Activated naive CD4-positive, alpha-beta T cell treated with anti-CD3 and anti-CD28 coated beads for 36 hours (primary cell): ENCODE data around the gene LRRC23. TPM values are rescaled to one million over a fixed set of nuclear protein-coding genes. Genes with fewer than 3 reads are reported as not detected.
A peak's percentile ranks its signal among the peaks of the same experiment; 100 is the strongest.

Experiments
- CTCF ChIA-PET: fragments of 350-600 bp; sonication (Branson Sonifier 250); formaldehyde crosslinking; loops from one replicate; lab custom pipeline; 2021; ENCODE audit warnings: antibody characterized with exemption; lab: Charles Lee
- DNase-seq: peaks from one replicate; pipeline ENCODE4 v3.0.0-alpha.2; 2020
- H3K27ac Mint-ChIP-seq: one replicate; pipeline ENCODE4 v1.8.0; 2021; ENCODE audit warnings: mild to moderate bottlenecking, mixed read lengths
- H3K27me3 Mint-ChIP-seq: one replicate; pipeline ENCODE4 v1.8.0; 2021; ENCODE audit warnings: low read depth, mixed read lengths
- H3K36me3 Mint-ChIP-seq: one replicate; pipeline ENCODE4 v1.8.0; 2021; ENCODE audit warnings: low read depth, mixed read lengths
- H3K4me1 Mint-ChIP-seq: one replicate; pipeline ENCODE4 v1.8.0; 2021; ENCODE audit warnings: low read depth, mixed read lengths
- H3K4me3 Mint-ChIP-seq: one replicate; pipeline ENCODE4 v1.8.0; 2021; ENCODE audit warnings: mild to moderate bottlenecking, moderate library complexity, mixed read lengths
- H3K9me3 Mint-ChIP-seq: one replicate; pipeline ENCODE4 v1.8.0; 2021; ENCODE audit warnings: mixed read lengths
- intact Hi-C: fragments of 100-400 bp; cut with micrococcal nuclease; formaldehyde crosslinking; loops from one replicate; pipeline ENCODE4 v1.15.1; 2023
- total RNA-seq, 2 experiments: library from RNA; stranded (reverse); gene quantifications; one replicate each; pipeline ENCODE4 v1.2.3, GENCODE V29; 2021

The LRRC23 gene
- total RNA-seq, 2 experiments from 2014 or later: 6.3 to 6.4 TPM

DNA sequence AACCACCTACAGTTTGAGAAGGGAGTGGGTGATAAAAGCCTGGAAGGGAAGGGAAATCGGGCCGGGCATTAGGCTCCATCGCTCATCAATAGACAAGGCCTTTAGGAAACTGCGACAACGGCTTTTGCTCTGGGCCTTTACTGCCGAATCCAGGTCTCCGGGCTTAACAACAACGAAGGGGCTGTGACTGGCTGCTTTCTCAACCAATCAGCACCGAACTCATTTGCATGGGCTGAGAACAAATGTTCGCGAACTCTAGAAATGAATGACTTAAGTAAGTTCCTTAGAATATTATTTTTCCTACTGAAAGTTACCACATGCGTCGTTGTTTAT lies 38.7 kb downstream of the LRRC23 start:
- H3K4me3 Mint-ChIP-seq: peak overlapping the region; percentile 94
- H3K36me3 Mint-ChIP-seq: peaks cover 17% of the 10 kb centered on the region
- DNase-seq: peak; percentile 89
- no peaks in the 10 kb centered on the region for H3K27me3 Mint-ChIP-seq
- CTCF ChIA-PET: interaction anchor here (0.8 to 11.8 kb wide), 10 partner anchors 18 to 165 kb away, joined by 3 to 397 read pairs (median 4); partner anchors contain the start of genes C1R, C1RL, ENO2 and LPCAT3
- no peaks in the 10 kb centered on the region for H3K9me3 Mint-ChIP-seq
- H3K4me1 Mint-ChIP-seq: peaks cover 40% of the 10 kb centered on the region
- intact Hi-C loops: loop anchor here (1.0 to 5.0 kb wide), 4 partner anchors 52 to 244 kb away; partner anchors contain the start of genes CDCA3, LPCAT3 and PEX5
- peak overlapping the region; percentile 93 for H3K27ac Mint-ChIP-seq

DNA sequence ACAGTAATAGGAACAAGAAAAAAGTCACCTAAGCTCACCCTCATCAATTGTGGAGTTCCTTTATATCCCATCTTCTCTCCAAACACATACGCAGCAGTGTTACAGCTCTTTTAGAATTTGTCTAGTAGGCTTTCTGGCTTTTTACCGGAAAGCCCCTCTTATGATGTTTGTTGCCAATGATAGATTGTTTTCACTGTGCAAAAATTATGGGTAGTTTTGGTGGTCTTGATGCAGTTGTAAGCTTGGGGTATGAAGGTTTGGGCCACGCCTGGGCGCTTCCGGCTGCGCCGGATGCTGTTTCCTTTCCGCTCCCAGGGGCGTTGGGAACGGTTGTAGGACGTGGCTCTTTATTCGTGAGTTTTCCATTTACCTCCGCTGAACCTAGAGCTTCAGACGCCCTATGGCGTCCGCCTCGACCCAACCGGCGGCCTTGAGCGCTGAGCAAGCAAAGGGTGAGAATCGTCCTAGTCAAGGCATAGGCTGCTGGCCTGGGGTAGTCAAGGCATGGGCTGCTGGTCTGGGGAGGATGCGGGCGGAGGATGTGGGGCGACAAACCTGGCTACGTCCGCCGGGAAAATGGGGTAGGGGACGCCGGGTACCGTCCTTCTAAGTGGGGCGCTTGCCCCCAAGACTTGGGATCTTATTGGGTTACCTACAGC lies 39.2 kb downstream of the LRRC23 start, which contains the start of the genes C12orf57 and RNU7-1:
C12orf57 (plus strand) TSS at position 301 of the 659 bp plus-strand sequence; CDS start at position 401, 100 bp downstream.
RNU7-1 (plus strand) TSS at position 95 of the 659 bp plus-strand sequence.
- peak within 1 kb of the TSS; percentile 94 for H3K4me3 Mint-ChIP-seq
- DNase-seq: peak; percentile 85
- no peaks in the 10 kb centered on the region for H3K27me3 Mint-ChIP-seq
- peaks cover 45% of the 10 kb centered on the region for H3K4me1 Mint-ChIP-seq
- intact Hi-C loops: loop anchor here (1.0 to 5.0 kb wide), 13 partner anchors 9 to 243 kb away; partner anchors contain the start of genes C1R, CDCA3, EMG1 and LPCAT3
- peaks cover 18% of the 10 kb centered on the region for H3K36me3 Mint-ChIP-seq
- H3K27ac Mint-ChIP-seq: peak within 1 kb of the TSS; percentile 93
- CTCF ChIA-PET: interaction anchor here (0.7 to 11.8 kb wide), 14 partner anchors 8 to 167 kb away, joined by 3 to 397 read pairs (median 4); partner anchors contain the start of genes C1R, C1RL, ENO2 and LPCAT3
- H3K9me3 Mint-ChIP-seq: no peaks in the 10 kb centered on the region

DNA sequence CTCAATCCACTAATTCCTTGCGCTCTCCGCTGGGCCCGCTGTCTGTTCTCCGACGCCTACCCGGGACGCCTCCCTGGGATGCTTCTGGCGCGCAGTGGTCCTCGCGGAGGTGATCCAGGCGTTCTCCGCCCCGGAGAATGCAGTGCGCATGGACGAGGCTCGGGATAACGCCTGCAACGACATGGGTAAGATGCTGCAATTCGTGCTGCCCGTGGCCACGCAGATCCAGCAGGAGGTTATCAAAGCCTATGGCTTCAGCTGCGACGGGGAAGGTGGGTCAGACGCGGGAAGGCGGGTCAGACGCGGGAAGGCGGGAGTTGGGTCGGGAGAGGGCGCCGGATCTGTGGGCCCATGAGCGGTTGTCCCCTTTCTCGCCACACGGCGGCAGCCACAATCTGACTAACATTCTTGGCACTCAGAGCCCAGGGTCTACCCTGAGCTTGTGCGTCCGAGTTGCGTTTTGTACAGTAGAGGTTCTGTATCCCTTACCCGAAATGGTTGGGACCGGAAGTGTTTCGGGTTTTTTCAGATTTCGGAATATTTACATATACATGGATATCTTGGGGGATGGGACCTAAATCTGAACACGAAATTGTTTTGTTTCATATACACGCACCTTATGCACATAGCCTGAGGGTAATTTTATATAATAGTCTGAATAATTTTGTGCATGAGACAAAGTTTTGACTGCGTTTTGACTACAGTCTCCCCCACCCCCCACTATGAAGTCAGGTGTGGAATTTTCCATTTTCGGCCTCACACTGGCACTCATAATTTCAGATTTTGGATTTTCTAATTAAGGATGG lies 40.0 kb downstream of the LRRC23 start:
- Mint-ChIP-seq H3K27ac (peak overlapping the region; percentile 93), H3K4me3 (peak overlapping the region; percentile 94), H3K36me3 (peaks cover 18% of the 10 kb centered on the region), H3K9me3 (no peaks in the 10 kb centered on the region), H3K27me3 (no peaks in the 10 kb centered on the region), H3K4me1 (peaks cover 49% of the 10 kb centered on the region)
- CTCF ChIA-PET: interaction anchor here (0.7 to 11.8 kb wide), 16 partner anchors 8 to 167 kb away, joined by 3 to 397 read pairs (median 3); partner anchors contain the start of genes C1R, C1RL, ENO2 and LPCAT3
- intact Hi-C loops: loop anchor here (1.0 to 5.0 kb wide), 10 partner anchors 9 to 243 kb away; partner anchors contain the start of genes C1R, EMG1, LRRC23 and PEX5
- peak; percentile 96 for DNase-seq

DNA sequence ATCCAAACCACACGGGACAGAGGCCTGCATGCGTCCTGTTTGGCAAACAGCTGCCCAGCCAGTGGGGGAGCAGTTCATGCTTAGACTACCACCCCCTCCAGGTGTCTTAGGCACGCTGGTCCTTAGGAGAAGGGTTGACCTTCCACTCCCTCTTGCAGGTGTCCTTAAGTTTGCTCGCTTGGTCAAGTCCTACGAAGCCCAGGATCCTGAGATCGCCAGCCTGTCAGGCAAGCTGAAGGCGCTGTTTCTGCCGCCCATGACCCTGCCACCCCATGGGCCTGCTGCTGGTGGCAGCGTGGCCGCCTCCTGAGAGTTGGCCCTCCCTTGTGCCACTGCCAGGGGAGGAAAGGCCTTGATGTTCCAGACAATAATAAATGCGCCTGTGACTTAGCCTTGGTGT lies 41.0 kb downstream of the LRRC23 start:
- H3K36me3 Mint-ChIP-seq: peaks cover 15% of the 10 kb centered on the region
- peaks cover 59% of the 10 kb centered on the region for H3K4me1 Mint-ChIP-seq
- CTCF ChIA-PET: interaction anchor here (0.8 to 11.8 kb wide), 9 partner anchors 7 to 163 kb away, joined by 3 to 397 read pairs (median 7); partner anchors contain the start of genes C1RL and SPSB2
- no peaks in the 10 kb centered on the region for H3K27me3 Mint-ChIP-seq
- intact Hi-C loops: loop anchor here (2.0 kb wide), 1 partner anchor 41 kb away; the partner anchor contains the start of gene LRRC23
- peak overlapping the region; percentile 94 for H3K4me3 Mint-ChIP-seq
- no peaks in the 10 kb centered on the region for H3K9me3 Mint-ChIP-seq
- H3K27ac Mint-ChIP-seq: peak overlapping the region; percentile 93
- no peak for DNase-seq

DNA sequence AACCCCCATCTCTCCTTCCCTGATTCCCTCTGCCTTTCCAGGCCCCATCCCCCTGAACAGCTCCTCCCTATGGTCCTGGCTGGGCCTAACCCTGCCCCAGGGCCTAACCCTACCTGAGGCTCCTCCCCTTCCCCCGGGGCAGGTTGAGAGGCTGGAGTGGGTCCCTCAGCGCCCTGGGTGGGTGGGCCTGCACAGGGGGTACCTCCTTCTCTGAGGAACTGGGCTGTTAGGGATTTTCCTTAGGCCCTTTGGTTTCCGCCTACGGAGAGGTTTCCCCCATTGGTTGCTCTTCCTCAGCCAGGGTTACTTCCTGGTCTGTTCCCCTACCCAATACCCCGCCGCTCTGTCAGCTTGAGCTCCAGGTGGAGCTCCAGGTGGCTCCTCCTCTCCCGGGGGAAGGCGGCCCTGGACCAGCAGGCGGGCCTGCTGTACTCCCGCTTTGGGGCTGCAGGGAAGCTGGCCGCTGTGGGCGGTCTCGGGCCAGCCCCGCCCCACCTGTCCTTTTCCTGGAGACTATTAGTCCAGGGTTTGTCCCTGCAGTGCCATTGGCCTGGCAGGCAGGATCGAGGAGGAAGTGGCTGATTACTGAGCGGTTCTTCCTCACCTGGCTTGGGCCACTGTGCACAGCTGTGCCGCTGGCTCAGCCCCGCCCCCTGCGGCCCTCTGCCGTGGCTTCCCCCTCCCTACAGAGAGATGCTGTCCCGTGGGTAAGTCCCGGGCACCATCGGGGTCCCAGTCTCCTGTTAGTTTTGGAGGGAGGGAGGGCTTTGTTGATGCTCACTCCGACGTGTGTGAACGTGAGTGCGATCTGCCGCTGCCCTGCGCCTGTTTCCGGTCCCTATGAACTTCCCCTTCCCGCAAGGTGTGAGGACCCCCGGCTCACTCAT lies 41.7 kb downstream of the LRRC23 start:
- DNase-seq: peak; percentile 88
- intact Hi-C loops: no loop called here
- Mint-ChIP-seq H3K4me3 (peak overlapping the region; percentile 94), H3K36me3 (peaks cover 14% of the 10 kb centered on the region), H3K27me3 (no peaks in the 10 kb centered on the region), H3K27ac (peak overlapping the region; percentile 93), H3K9me3 (no peaks in the 10 kb centered on the region), H3K4me1 (peaks cover 61% of the 10 kb centered on the region)
- CTCF ChIA-PET: interaction anchor here (0.8 to 11.8 kb wide), 10 partner anchors 8 to 166 kb away, joined by 3 to 397 read pairs (median 8); partner anchors contain the start of genes C1RL and SPSB2

DNA sequence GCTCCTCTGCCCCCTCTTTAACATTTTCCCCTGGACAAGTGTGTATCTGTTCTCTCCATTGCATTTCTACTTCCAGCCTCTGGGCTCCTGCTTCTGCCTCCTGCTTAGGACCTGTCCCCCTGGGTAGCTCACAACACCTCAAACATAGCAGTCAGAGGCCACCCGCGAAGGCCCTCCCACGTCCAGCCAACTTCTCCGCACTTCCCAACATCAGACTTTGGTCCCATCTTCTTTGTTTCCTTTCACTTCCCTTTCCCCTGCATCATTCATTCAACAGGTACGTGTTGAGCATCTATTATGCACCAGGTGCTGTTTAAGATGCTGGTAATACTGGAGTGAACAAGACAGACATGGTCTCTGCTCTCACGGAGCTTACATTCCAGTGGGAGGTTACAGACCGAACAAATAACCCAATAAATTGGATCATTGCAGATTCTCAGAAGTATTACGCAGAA lies 42.3 kb downstream of the LRRC23 start:
- CTCF ChIA-PET: interaction anchor here (0.9 to 11.8 kb wide), 9 partner anchors 9 to 166 kb away, joined by 3 to 397 read pairs (median 8); partner anchors contain the start of genes C1RL and SPSB2
- peaks cover 61% of the 10 kb centered on the region for H3K4me1 Mint-ChIP-seq
- DNase-seq: no peak
- H3K9me3 Mint-ChIP-seq: no peaks in the 10 kb centered on the region
- peak overlapping the region; percentile 94 for H3K4me3 Mint-ChIP-seq
- H3K27me3 Mint-ChIP-seq: no peaks in the 10 kb centered on the region
- intact Hi-C loops: no loop called here
- H3K36me3 Mint-ChIP-seq: peaks cover 19% of the 10 kb centered on the region
- H3K27ac Mint-ChIP-seq: peak overlapping the region; percentile 93

DNA sequence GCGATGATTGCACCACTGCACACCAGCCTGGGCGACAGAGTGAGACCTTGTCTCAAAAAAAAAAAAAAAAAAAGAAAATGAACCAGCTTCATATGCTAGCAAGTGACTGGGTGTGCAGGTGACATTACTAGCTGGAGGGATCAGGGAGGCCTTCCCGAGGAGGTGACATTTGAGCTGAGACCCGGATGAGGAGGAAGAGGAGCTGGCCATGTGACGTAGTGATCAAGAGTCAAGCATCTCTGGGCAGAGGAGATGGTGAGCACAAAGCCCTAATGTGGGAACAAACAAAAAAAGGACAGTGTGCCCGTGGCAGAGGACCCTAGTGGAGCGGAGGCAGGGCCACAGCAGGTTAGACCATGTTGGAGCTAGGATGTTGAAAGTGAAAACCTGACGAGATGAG lies 43.0 kb downstream of the LRRC23 start:
- H3K27ac Mint-ChIP-seq: peak overlapping the region; percentile 93
- H3K4me1 Mint-ChIP-seq: peaks cover 57% of the 10 kb centered on the region
- DNase-seq: peak; percentile 12
- intact Hi-C loops: no loop called here
- CTCF ChIA-PET: interaction anchor here (0.9 to 11.8 kb wide), 6 partner anchors 9 to 165 kb away, joined by 3 to 397 read pairs (median 6); partner anchors contain the start of gene SPSB2
- H3K4me3 Mint-ChIP-seq: peak overlapping the region; percentile 94
- no peaks in the 10 kb centered on the region for H3K27me3 Mint-ChIP-seq
- H3K9me3 Mint-ChIP-seq: no peaks in the 10 kb centered on the region
- H3K36me3 Mint-ChIP-seq: peaks cover 24% of the 10 kb centered on the region

DNA sequence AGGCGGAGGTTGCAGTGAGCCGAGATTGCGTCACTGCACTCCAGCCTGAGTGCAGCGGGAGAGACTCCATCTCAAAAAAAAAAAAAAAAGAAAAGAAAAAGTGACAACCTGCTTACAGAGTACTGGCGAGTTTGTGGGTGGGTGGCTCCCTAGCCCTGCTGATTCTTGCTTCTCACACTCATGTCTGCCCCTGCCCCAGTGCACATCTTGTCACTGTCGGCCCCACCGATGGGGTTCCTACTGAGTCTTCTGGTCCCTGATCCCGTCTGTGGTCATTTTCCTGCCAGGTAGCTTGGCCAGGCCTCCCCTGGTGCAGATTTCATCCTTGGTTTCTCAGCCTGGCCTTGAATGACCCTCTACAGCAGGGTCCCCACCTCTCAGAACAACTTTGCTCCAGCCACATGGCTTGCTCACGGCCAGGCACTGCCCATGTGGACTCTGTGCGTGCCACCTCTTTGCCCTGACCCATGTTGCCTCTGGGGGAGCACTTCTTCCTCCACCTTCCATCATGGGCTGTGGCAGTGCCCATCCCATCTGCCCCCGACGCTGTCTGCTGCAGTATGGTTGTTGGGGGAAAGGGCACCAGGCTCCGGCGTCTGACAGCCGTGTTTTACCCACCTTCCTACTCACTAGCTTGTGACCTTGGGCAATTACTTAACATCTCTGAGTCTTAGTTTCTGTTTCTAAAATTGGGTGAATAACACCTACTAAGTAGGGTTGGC lies 44.4 kb downstream of the LRRC23 start:
- DNase-seq: peak; percentile 48
- Mint-ChIP-seq H3K27me3 (no peaks in the 10 kb centered on the region), H3K4me1 (peaks cover 56% of the 10 kb centered on the region), H3K27ac (peak overlapping the region; percentile 93), H3K9me3 (no peaks in the 10 kb centered on the region), H3K4me3 (peak overlapping the region; percentile 72), H3K36me3 (peaks cover 39% of the 10 kb centered on the region)
- intact Hi-C loops: no loop called here
- CTCF ChIA-PET: interaction anchor here (0.6 to 11.8 kb wide), 8 partner anchors 11 to 197 kb away, joined by 3 to 397 read pairs (median 4); partner anchors contain the start of gene LPCAT3

DNA sequence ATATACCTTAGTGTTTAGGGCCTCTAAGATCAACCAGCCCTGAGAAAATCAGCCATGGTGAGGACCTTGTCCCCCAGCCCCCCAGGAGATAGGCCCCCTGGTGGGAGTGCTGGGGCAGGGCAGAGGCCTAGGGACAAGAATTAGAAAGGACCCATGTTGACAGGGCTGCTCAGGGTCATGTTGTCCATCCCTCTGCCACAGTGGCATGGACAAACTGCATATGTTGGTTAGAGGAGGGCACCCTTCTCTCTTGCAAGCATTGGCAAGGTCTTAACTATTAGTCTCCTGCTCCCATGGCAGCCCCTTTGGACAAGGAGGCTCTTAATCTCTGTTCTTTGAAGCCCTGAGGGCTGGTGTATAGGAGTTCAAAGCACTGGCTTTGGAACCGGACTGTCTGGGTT lies 45.8 kb downstream of the LRRC23 start:
- intact Hi-C loops: loop anchor here (5.0 to 10.0 kb wide), 5 partner anchors 78 to 1134 kb away; partner anchors contain the start of genes CD27, CD4, GAPDH and NECAP1
- H3K27me3 Mint-ChIP-seq: no peaks in the 10 kb centered on the region
- CTCF ChIA-PET: interaction anchor here (0.6 to 11.8 kb wide), 3 partner anchors 11 to 25 kb away, joined by 5 to 397 read pairs (median 5); no protein-coding TSS in a partner anchor
- peaks cover 65% of the 10 kb centered on the region for H3K4me1 Mint-ChIP-seq
- peaks cover 50% of the 10 kb centered on the region for H3K36me3 Mint-ChIP-seq
- DNase-seq: peak; percentile 55
- H3K4me3 Mint-ChIP-seq: peak overlapping the region; percentile 98
- no peaks in the 10 kb centered on the region for H3K9me3 Mint-ChIP-seq
- peak overlapping the region; percentile 93 for H3K27ac Mint-ChIP-seq
